ENCODE measurements around the gene MAK.

DNA sequence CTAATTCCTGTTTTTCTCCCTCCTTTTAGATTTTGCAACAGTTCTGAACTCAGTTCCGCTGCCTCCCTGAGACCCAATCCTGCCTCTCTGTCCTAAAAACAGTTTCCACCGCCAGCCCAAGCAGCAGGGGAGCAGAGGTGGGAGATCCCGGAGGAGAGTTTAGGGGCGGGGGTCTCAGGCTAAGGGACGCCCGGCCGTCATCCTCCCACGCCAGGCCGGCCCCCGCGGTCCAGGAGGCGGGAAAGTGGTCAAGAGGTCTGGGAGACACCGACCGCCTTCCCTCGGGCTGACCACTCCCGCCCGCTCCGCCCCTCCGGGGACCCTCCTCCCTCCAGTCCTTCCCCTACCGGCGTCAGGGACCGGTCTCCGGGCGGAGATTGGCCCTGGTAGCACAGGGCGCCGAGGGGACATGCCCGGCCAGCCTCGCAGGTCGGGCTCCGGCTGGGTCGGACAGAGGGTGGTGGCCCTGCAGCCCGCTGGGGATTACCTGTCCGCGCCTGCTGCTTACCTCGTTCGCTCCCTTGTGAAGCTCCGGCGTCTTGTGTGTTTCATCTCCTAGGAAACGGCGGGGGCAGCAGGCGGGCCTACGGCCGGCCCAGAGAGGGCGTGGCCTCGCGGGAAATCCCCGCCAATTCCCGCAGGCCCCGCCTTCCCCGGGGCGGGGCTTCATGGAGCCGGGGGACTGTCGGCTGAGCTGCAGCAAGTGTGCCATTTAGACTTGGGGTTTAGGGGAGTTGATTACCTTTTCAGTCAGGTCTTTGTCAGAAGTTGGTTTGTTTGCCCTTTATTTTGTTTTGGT, at the start of gene MAK:
- TF ChIP-seq GATA2 (IDR thresholded peaks at IDR 0.05; ENCODE audit: low read depth, low read length): no peak
- no peak for TF ChIP-seq GATA3 (IDR thresholded peaks at IDR 0.05; ENCODE audit: low read depth, low read length)

Measured in SH-SY5Y (cell line).